Measurements from ENCODE around the gene CAMTA1.
"Not testable (repeated sequence)": the region's sequence is repeated elsewhere in the genome, so short reads cannot be mapped to it uniquely, and the experiment has no call there.

The CAMTA1 gene

GRCh38 chr1:7690076-7690475, 904.8 kb downstream of the CAMTA1 start:
- TF ChIP-seq CTCF (IDR thresholded peaks at IDR 0.05; ENCODE audit: borderline replicate concordance, insufficient read depth, low read depth, low read length), result no peak
- no peak overlapping the region for H3K4me3 ChIP-seq (ENCODE audit: low read depth, low read length)

- no peak for TF ChIP-seq CTCF (IDR thresholded peaks at IDR 0.05; ENCODE audit: borderline replicate concordance, insufficient read depth, low read depth, low read length)
- H3K4me3 ChIP-seq (ENCODE audit: low read depth, low read length), result no peak overlapping the region
Measured at GRCh38 chr1:7690496-7691182, 905.4 kb downstream of the CAMTA1 start.

GRCh38 chr1:7691576-7691975, 906.3 kb downstream of the CAMTA1 start:
- no peak overlapping the region for H3K4me3 ChIP-seq (ENCODE audit: low read depth, low read length)
- no peak for TF ChIP-seq CTCF (IDR thresholded peaks at IDR 0.05; ENCODE audit: borderline replicate concordance, insufficient read depth, low read depth, low read length)

GRCh38 chr1:7692005-7692404, 906.8 kb downstream of the CAMTA1 start:
- H3K4me3 ChIP-seq (ENCODE audit: low read depth, low read length), result no peak overlapping the region
- TF ChIP-seq CTCF (IDR thresholded peaks at IDR 0.05; ENCODE audit: borderline replicate concordance, insufficient read depth, low read depth, low read length), result no peak

- H3K4me3 ChIP-seq (ENCODE audit: low read depth, low read length), result not testable (repeated sequence)
Measured at GRCh38 chr1:7693037-7693436, 907.8 kb downstream of the CAMTA1 start.

GRCh38 chr1:7693662-7694061, 908.4 kb downstream of the CAMTA1 start:
- no peak overlapping the region for H3K4me3 ChIP-seq (ENCODE audit: low read depth, low read length)
- TF ChIP-seq CTCF (IDR thresholded peaks at IDR 0.05; ENCODE audit: borderline replicate concordance, insufficient read depth, low read depth, low read length), result no peak

GRCh38 chr1:7694600-7695496, 909.6 kb downstream of the CAMTA1 start:
- no peak overlapping the region for H3K4me3 ChIP-seq (ENCODE audit: low read depth, low read length)
- TF ChIP-seq CTCF (IDR thresholded peaks at IDR 0.05; ENCODE audit: borderline replicate concordance, insufficient read depth, low read depth, low read length), result no peak
